ENCODE results near the gene CHD9. TPM values are rescaled to one million over a fixed set of nuclear protein-coding genes. Genes with fewer than 3 reads are reported as not detected.

Gene CHD9
- total RNA-seq, 1 experiment from 2014 or later, result 25.4 TPM

GRCh38 chr16:53029971-53030370 lies 24.8 kb upstream of the CHD9 start:
- ChIA-PET CTCF (no interaction called here), POLR2A (no interaction called here)
- DNase-seq (ENCODE audit: low read depth, low spot score) (no peak), ATAC-seq (no peak)
- Histone ChIP-seq H3K9me3 (ENCODE audit: control insufficient read depth, insufficient read depth, low read depth, low read length) (no peaks in the 10 kb centered on the region), H3K27ac (ENCODE audit: low read length) (no peak overlapping the region), H3K36me3 (ENCODE audit: control insufficient read depth, insufficient read depth, low read length) (no peaks in the 10 kb centered on the region), H3K4me1 (ENCODE audit: control insufficient read depth, insufficient read depth, low read length) (no peaks in the 10 kb centered on the region), H3K4me3 (ENCODE audit: low read depth in 2 of 2, low read length in 2 of 2) (no peak overlapping the region), H3K27me3 (ENCODE audit: control insufficient read depth, insufficient read depth, low read length) (no peaks in the 10 kb centered on the region)
- BruUV-seq (replicated peaks), result no TSS peak
- intact Hi-C loops (cut with micrococcal nuclease; ENCODE audit: unreplicated experiment) (loop anchor here (10.0 kb wide), 1 partner anchor 965 kb away; no protein-coding TSS in a partner anchor), in situ Hi-C loops (cut with HindIII; ENCODE audit: low pct_unique_long_range_greater_than_20kb, low sequenced_read_pairs) (no loop called here)
- TF ChIP-seq TCF7L2 (IDR thresholded peaks at IDR 0.05; ENCODE audit: low read depth, low read length) (no peak), CTCF (IDR thresholded peaks at IDR 0.05) (no peak), SIN3A (IDR thresholded peaks at IDR 0.05; ENCODE audit: borderline replicate concordance, insufficient read depth, low read depth, low read length) (no peak), POLR2AphosphoS5 (IDR thresholded peaks at IDR 0.05; ENCODE audit: low read depth, low read length) (no peak), REST (IDR thresholded peaks at IDR 0.05; ENCODE audit: insufficient read depth in 1 of 2, low read depth in 2 of 2, low read length in 1 of 2) (no peak)

GRCh38 chr16:53031323-53031942 lies 23.4 kb upstream of the CHD9 start:
- ATAC-seq, result no peak
- POLR2A ChIA-PET, result no interaction called here

More at GRCh38 chr16:53031323-53031942, 23.4 kb upstream of the CHD9 start:
- in situ Hi-C loops (cut with HindIII; ENCODE audit: low pct_unique_long_range_greater_than_20kb, low sequenced_read_pairs) (no loop called here), intact Hi-C loops (cut with micrococcal nuclease; ENCODE audit: unreplicated experiment) (no loop called here)
- CTCF ChIA-PET, result no interaction called here
- Histone ChIP-seq H3K4me3 (ENCODE audit: low read depth in 2 of 2, low read length in 2 of 2) (no peak overlapping the region), H3K4me1 (ENCODE audit: control insufficient read depth, insufficient read depth, low read length) (no peaks in the 10 kb centered on the region), H3K27ac (ENCODE audit: low read length) (no peak overlapping the region), H3K9me3 (ENCODE audit: control insufficient read depth, insufficient read depth, low read depth, low read length) (no peaks in the 10 kb centered on the region), H3K27me3 (ENCODE audit: control insufficient read depth, insufficient read depth, low read length) (no peaks in the 10 kb centered on the region), H3K36me3 (ENCODE audit: control insufficient read depth, insufficient read depth, low read length) (no peaks in the 10 kb centered on the region)
- TF ChIP-seq CTCF (IDR thresholded peaks at IDR 0.05), result no peak
- TF ChIP-seq TCF7L2 (IDR thresholded peaks at IDR 0.05; ENCODE audit: low read depth, low read length), result no peak
- no peak for TF ChIP-seq SIN3A (IDR thresholded peaks at IDR 0.05; ENCODE audit: borderline replicate concordance, insufficient read depth, low read depth, low read length)
- TF ChIP-seq REST (IDR thresholded peaks at IDR 0.05; ENCODE audit: insufficient read depth in 1 of 2, low read depth in 2 of 2, low read length in 1 of 2), result no peak
- no peak for TF ChIP-seq POLR2AphosphoS5 (IDR thresholded peaks at IDR 0.05; ENCODE audit: low read depth, low read length)
- no peak for DNase-seq (ENCODE audit: low read depth, low spot score)
- BruUV-seq (replicated peaks), result no TSS peak
